Activated CD4-positive, alpha-beta T cell treated with anti-CD3 and anti-CD28 coated beads, Interleukin-2, Interleukin-4, amounts not matched to agents 100 ng/mL and 50 ng/mL, durations not matched to agents 16 hours and 8 hours (primary cell): ENCODE measurements around the gene EYS.

Experiments used
- DNase-seq: peaks from one replicate; pipeline ENCODE4 v3.0.0-alpha.2; 2020; ENCODE audit warnings: low spot score

Gene EYS

GRCh38 chr6:65202738-65203137 is 504.3 kb downstream of the EYS start:
- no peak for DNase-seq

DNA sequence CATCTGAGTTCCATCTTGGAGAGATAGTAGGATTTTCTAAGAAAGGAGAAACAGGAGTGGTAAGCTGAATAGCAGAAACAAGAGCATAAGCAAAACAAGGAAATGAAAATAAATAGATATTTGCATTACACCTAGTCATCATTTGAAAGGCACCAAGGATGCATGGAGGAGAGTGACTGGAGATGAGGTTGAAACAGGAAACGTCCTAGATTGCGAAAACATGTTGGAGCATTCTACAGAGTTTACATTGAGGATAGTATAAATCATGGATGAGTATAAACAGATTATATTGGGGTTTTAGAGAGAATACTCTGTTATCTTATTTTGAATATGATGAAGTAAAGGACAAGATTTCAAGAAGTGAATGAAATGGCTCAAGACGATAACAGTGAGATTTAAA is 507.3 kb downstream of the EYS start:
- no peak for DNase-seq

GRCh38 chr6:65199121-65199520 is 507.9 kb downstream of the EYS start:
- no peak for DNase-seq

DNA sequence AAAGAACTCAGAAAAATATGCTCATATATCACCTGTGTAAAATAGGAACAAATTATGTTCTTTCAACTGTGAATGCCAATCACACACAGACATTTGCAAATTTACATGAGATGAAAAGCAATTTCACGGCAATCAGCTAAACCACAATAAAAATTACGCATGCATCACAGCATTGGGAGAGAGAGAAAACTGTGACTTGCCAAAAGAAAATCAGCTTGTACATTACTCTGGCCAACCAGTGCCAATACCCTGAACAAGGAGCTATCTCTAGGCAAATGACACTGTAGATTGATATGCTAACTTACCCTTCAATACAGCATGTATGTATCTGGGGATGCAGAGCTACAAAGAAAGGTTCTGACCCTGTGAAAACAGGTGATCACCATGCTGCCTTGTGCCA is 515.6 kb downstream of the EYS start:
- no peak for DNase-seq

DNA sequence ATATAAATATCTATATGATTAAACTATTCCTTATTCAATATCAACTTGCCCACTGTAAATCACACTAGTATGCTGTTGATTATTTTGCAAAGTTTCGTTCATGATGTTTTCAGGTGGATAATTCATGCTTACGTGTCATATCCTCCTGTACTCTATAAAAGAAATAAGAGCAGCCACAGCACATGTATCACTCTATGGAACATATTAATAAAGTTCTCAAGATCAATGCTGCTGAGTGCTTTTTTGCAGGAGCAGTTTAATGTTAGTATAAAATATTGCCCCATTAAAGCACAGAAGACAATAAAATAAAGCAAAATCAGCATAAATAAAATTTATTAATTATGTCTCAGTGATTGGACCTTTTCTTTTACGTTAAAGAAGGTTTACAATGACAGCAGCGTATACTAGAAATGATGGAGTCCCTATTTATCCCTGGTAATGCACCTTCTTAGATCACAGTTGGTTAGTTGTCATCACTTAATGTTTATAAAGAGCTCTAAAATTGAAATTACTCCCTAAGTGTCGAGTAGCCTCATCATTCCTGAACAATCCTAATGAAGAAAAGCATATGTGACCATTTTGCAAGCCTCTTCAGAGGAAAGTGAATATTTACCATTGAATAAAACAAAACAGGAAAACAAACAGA is 517.7 kb downstream of the EYS start:
- no peak for DNase-seq

DNA sequence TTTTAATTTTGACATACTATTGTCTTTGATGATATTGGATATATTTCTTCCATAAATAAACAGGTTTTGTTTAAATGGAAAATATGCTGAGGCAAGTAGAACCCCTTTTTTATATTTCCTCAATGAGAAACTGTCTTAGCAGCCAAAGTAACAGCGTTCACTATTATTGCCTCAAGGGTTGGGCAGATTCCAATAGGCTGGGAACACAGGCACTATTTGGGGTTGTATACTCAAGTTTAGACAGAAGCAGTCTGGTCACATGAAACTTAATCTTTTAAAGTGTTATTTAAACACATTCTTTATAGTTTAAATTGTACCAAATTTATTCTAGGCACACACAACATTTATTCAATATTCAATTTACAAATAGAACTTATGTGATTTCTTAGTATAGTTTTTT is 520.2 kb downstream of the EYS start:
- DNase-seq, result no peak

GRCh38 chr6:65182681-65183080 is 524.3 kb downstream of the EYS start:
- DNase-seq, result no peak

- no peak for DNase-seq
Measured at GRCh38 chr6:65170273-65170672, 536.8 kb downstream of the EYS start.

- no peak for DNase-seq
Measured at GRCh38 chr6:65161661-65162060, 545.4 kb downstream of the EYS start.

DNA sequence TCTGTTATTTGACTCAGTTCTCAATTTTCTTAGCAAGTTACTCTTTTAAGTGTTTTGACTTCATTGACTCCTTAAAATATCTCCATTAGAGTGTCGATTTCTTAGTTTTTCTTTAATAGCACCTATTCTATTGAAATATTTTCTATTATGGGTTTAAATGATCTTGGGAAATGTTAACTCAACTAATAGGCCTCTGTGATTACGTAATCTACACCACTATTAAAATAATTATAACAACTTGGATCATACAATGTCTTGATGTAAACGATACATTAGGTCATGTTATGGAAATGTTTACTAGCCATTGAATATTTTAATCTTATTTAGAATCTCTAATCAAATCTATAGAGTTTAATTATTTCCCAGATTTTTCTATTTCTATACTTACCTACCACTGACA is 550.0 kb downstream of the EYS start:
- DNase-seq, result no peak

GRCh38 chr6:65155083-65155482 is 551.9 kb downstream of the EYS start:
- no peak for DNase-seq

DNA sequence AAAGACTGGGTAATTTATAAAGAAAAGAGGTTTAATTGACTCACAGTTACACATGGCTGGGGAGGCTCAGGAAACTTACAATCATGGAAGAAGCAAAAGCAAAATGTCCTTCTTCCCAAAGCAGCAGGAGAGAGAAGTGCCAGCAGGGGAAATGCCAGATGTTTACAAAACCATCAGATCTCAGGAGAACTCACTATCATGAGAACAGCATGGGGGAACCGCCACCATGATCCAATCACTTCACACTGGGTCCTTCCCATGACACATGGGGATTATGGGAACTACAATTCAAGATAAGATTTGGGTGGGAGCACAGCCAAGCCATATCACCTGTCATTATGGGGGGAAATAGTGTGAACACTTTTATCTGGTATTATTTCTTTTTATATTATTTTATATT is 557.2 kb downstream of the EYS start:
- DNase-seq, result no peak

DNA sequence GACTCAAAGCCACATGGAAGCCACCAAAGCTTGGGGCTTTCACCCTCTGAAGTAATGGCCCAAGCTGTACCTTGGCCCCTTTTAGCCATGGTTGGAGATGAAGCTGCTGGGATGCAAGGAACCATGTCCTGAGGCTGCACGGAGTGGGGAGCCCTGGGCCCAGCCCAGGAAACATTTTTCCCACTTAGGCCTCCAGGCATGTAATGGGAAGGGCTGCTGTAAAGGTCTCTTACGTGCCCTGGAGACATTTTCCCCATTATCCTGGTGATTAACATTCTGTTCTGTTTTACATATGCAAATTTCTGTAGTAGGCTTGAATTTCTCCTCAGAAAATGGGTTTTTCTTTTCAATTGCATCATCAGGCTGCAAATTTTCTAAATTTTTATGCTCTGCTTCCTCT is 558.2 kb downstream of the EYS start:
- DNase-seq, result no peak

- DNase-seq, result no peak
Measured at GRCh38 chr6:65135567-65135966, 571.5 kb downstream of the EYS start.

GRCh38 chr6:65126667-65127066 is 580.4 kb downstream of the EYS start:
- DNase-seq, result no peak

GRCh38 chr6:65123521-65123920 is 583.5 kb downstream of the EYS start:
- no peak for DNase-seq

DNA sequence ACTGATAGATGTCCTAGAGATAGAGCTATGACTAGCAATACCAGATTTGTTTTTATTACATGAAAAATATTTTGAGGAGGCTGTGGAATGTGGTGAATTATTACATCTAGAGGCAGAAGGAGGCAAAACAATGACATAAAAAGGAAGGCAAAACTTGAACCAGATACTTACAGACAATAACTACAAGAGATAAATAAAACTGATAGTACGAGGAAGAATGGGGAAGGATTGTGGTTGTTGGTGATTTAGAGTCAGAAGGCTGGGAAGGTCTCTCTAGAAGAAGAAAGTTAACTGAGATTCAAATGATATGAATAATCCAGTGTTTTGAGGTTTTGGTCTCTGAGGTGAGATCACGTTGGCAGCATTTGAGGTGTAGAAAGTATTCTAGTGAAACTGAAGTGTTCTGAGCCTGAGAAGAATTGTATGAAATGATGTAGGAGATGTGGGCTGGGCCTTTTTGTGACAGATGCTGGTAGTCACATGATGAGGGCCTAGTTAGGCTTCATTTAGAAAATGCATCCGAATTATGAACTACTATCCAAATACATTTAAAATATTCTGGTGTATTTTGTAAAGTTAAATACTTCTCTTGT is 589.1 kb downstream of the EYS start:
- DNase-seq, result no peak

DNA sequence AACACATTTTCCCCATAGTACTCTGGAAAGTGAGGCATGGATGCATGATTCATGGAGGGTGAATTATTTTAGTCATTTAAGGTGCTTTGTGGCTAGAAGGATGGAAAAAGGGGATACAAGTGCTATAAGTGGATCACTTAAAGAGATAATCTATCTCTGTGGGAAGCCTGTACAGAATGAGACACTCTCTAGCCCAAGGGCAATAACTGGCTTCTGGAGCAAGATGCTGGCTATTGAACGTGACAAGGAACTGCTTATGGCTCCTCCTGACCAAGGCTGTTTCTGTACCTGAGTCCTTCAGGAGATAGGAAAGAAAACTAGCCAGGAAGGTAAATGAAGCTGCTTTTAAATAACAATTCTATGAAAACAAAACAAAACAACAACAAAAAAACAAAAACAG is 590.7 kb downstream of the EYS start:
- DNase-seq, result no peak

DNA sequence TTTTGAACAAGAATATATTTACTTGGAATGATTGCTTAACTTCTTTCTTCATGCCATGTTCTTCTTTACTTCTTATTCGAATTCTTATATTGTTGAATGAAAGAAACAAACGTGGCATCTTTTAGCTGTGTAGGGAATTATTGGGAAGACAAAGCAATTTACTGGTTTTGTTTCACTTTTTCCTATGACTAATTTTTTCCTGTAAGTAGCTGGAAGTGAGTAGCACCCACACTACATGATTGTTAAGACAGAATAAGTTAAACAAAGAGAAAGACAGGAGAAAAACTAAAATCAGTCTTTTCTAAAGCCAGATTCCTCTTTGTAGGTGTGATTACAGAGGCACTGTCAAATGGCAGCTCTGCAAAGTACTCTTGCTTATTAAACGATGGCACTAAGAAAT is 593.4 kb downstream of the EYS start:
- DNase-seq, result no peak

GRCh38 chr6:65112435-65112834 is 594.6 kb downstream of the EYS start:
- DNase-seq, result no peak

- DNase-seq, result no peak
Measured at GRCh38 chr6:65110031-65110430, 597.0 kb downstream of the EYS start.

DNA sequence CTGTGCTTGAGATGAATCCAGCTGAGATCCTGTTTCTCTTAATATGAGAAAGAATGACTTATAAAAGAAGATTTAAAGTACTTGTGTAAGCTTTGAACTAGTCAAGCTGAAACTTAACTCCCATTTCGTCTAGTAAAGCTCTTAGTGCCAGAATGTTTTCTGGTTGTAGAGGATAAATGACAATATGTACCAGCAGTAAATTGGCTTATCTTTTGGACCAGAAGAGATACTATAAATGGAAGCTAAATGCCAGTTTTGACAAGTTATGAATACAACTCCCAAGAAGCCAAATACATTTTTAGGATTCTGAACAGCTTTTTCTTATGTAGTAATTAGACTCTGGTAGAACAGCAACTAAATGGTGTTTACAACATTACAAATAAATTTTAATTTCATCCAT is 608.7 kb downstream of the EYS start:
- DNase-seq, result no peak

- no peak for DNase-seq
Measured at GRCh38 chr6:65091561-65091960, 615.5 kb downstream of the EYS start.

GRCh38 chr6:65088575-65088974 is 618.5 kb downstream of the EYS start:
- DNase-seq, result no peak
